ENCODE measurements around the gene GSE1.
A peak's percentile ranks its signal among the peaks of the same experiment; 100 is the strongest.

Gene GSE1

DNA sequence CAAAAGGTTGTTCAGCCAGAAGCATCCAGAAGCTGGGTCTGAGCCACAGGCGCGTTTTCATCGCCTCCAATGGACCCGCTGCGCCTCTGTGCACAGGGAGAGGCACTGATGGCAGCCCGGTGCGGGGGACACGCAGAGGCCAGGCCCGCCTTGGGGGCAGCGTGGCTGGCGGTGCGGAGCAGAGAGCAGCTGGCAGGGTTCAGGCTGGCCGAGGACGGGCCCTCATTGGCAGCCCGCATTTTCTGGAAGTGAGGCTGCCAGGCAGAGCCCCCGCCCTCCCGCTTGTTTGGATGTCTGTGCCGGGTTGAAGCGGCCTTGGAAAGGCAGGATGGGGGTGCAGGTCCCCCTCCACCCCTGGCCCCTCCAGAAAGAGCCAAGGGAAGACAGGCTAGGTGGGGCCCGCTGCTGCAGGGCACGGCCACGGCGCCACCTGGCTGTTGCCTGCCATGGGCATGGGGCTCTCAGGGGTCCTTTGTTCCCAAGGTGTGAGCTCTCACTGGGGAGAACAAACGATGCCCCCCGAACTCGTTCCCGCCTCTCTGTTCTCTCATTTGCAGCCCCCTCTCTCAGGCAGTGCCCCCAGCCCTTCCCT is 18.8 kb downstream of the GSE1 start:
- FAIRE-seq (no peak), DNase-seq (ENCODE audit: low spot score) (no peak)

DNA sequence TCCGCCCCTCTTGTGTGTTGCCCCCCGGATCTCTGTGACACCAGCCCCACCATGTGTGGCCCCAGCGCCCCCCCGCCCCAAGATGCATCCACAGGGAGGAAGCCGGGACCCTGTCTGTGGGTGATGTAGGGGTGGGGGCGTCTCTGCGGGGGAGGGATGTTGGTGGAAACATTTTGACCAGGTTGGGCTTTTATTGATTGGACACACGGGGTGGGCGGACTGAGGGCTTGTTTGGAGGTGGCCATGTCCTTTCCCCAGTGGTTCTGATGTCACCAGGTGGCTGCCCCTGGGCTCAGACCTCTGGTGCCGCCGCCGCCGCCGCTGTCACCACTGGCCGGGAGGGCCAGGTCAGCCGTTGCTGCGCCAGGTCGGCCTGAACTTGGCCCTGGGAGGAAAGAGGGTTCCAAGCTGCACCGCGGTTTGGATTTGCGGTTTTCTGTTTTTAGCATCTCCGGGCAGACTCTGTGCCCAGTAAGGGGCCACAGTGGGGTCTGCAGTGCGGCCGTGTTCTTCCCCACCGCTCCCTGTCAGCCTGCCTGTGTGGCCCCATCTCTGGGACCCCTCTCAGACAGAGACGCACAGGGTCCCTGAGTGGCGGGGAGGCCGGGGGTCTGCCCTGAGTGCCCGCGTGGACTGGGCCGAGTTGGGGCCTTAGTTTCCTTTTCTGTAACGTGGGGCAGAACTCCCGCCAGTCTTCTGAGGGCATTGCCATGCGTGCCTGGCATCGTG is 19.8 kb downstream of the GSE1 start:
- FAIRE-seq, result no peak
- no peak for DNase-seq (ENCODE audit: low spot score)

DNA sequence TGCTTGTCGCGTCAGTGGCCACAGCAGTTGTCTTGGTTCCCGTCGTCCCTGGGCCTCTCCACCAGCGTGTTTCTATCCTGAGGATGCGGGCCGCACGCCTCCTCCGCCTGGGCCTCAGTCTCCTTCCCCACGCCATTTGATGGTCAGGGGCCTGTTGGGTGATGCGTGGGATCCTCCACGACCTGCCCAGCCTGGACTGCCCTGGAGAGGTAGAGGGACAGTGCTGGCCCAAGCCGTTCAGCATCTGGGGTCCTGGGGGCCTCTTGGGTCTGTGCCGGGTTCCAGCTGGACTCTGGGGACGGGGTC is 20.3 kb downstream of the GSE1 start:
- no peak for DNase-seq (ENCODE audit: low spot score)
- FAIRE-seq, result no peak

DNA sequence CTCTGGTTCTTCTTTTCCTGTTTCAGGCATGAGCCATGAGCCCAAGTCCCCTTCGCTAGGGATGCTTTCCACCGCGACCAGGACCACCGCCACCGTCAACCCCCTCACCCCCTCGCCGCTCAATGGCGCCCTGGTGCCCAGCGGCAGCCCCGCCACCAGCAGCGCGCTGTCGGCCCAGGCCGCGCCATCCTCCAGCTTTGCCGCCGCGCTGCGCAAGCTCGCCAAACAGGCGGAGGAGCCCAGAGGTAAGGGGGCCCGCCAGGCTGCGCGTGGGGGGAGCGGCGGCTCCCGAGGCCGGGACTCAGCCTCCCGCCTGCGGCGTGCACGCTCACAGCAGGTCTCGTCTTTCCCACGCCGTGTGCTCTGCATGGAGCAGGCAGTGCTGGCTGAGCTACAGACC is 20.8 kb downstream of the GSE1 start:
- no peak for DNase-seq (ENCODE audit: low spot score)
- FAIRE-seq, result no peak

DNA sequence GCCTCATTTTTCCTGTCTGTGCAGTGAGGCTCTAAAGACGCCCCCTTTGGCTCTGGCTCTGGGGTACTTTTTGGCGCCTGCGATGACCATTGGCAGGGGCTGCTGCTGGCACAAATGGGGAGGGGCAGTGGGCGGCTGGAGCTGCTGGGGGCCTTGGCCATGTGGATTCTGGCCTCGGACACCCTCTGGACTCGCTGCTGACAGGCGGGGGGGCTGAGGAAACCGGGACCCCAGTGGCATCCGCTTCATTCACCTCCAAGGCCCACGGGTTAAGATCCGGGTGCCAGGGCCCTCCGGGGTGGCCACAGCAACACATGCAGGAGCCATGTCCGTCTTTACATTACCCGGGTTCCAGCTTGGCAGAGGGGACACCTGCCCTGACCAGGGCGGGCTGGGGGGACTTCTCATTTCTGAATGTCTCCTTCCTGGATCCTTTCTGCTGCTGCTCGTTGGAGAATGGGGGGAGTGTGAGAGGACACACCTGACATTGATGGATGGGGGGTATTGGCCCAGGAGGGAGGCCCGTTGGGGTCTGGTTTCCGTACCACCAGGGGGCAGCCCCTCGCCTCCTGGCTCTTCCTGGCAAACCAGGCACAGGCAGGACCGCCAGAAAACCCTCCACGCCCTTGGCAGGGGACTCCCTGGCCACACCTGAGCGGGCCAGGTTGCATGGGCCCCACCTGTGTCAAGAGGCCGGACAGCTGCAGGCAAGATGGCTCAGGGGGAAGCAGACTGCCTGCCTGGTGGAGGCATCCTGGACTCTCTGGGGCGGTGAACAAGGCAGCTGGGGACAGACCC is 21.8 kb downstream of the GSE1 start:
- no peak for FAIRE-seq
- no peak for DNase-seq (ENCODE audit: low spot score)

DNA sequence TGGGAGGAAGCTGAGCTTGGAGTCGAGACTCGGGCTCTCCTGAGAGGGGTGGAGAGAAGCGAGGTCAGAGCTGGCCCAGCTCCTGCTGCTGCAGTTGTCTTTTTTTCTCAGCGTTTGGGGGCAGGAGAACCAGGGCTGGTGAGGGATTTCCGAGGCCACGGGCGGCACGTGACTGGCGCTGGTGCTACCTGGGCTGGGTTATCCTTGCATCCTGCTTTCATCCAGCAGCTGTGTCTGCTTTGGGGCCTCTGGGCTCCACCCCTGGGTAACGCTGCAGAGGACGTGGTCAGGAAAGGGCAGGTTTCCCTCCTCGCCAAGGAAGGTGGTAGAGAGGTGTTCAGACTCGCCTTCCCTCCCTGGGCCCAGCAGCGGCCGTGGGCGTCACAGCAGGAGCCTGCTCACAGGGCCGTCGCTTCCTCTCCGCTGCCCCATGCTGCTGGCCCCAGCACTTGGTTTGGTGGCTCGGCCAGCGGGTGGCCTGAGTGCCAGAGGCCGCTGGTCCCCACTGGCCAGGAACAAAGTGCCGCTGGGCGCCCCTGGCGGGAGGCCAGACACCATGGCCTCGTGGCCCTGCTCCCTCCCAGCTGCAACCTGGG is 22.5 kb downstream of the GSE1 start:
- FAIRE-seq, result no peak
- DNase-seq (ENCODE audit: low spot score), result no peak

DNA sequence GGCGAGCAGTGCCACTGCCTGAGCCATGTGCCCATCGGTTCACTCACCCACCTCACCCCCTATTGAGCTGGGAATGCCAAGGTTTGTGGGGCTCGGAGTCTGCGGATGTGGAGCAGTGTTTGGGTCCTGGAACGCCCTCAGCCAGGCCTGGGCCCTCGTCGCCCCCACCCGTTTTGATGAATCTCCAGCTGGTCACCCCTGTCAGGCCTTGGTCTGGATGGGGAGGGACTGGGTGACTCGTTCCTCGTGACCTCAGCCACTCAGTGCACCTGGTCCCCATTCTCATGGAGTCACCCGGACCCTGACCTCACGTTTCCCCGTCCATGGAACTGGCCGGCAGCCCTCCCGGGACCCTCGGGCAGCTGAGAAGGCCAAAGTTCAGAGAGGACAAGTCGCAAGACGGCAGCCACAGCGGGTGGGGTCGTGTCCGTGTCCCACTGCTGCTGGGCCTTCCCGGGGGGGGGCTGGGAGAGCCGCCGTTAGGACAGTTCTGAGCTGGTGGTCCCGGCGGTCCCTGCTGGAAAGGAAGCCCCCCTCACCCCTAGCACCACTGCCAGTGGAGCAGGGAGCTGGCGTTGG is 23.2 kb downstream of the GSE1 start:
- FAIRE-seq (no peak), DNase-seq (ENCODE audit: low spot score) (no peak)

DNA sequence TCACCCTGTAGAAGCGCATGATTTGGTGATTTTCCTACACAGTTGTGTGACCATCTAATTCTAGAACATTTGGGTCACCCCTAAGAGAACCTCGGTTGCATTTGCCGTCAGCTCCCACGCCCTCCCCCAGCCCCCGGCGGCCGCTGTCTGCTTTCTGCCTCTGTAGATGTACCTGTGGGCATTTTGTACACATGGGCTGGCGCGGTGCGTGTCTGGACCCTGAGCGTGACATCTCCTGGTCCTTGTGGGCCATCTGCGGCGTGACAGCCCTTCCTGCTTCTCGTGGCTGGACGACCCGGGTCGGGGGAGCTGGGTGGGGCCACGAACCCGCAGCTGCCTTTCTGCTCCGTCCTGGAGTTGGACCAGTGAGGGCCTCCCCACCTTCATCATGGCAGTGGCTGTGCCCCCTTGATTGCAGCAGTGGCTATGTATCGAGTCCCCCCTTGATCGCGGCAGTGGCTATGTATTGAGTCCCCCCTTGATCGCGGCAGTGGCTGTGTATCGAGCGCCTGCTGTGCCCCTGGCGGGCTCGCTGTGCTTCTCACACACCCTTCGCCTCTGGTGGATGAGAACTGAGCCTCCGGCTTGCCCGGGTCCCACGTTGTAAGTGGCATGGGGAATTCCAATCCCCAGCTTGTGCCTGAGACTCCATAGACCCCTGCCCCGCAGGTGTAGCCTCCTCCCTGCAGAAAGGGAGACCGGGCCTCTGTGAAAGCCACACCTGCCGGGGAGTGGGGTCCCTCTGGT is 24.1 kb downstream of the GSE1 start:
- no peak for DNase-seq (ENCODE audit: low spot score)
- FAIRE-seq, result no peak

DNA sequence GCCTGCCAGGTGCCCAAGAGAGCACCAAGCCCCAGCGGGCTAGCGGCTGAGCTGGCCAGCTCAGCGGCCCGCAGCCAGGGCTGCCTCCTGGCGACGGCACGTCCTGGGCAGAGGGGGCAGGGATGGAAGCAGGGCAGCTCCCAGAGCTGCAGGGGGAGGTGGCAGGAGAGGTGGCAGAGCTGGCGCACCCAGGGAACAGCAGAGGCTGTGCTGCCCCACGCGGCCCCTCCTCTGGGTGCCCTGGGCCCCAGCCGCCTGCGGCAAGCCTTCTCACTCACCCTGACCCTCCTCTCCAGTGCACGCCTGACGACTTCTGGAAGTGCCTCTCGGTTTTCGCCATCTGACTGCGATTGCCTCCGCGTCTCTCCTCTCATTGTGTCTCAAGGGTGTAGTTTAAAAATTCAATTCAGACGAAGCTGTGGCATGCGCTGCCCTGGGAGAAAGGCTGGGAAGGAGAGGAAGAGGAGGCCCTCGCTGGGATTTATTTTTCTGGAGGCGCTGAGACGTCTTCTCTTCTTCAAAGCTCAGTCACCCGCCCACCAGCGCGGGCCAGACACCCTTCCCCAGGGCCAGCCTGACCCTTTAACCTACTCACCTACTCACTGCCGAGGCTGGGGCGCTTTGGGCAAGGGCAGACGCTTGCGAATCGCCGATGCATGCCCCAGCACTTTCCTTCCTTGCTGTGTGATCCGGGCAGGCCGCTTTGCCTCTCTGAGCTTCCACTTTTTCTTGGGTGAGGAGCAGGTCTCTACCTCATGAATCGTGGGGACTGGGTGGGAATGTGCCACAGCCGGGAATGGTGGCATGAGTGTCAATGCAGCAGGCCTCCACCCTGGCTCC is 24.9 kb downstream of the GSE1 start:
- DNase-seq (ENCODE audit: low spot score) (no peak), FAIRE-seq (no peak)

DNA sequence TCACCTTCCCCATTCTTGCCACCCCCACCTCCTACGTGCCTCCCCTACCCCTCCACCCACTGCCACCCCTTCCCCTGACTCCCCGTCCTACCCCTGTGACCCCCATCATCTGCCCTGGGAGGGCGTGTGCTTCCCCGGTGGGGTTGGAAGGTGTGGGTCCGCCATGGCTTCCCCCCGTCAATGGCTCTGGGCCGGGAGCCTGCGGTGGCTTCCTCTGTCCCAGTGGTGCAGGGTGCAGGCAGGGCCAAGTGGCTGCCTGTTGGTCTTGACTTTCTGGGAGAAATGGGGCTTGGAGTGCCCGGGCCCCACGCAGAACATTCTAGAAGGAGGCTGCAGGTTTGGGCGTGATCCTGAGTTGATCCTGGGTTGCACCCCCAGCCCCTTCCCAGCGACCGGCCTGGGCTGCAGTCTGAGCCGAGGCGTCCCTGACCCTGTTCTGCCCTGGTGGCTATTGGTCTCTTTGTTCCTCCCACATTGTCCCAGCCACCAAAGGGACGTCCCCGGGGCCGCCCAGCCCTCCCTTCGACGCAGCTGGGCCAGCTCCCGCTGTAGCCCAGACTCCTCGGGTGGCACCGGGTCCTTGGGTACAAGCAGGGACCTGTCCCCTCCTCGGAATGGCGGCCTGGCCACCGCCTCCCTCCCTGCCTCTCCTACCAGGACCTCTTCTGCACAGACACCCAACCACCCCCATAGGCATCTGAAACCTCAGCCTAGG is 25.7 kb downstream of the GSE1 start:
- no peak for FAIRE-seq
- DNase-seq (ENCODE audit: low spot score), result no peak

DNA sequence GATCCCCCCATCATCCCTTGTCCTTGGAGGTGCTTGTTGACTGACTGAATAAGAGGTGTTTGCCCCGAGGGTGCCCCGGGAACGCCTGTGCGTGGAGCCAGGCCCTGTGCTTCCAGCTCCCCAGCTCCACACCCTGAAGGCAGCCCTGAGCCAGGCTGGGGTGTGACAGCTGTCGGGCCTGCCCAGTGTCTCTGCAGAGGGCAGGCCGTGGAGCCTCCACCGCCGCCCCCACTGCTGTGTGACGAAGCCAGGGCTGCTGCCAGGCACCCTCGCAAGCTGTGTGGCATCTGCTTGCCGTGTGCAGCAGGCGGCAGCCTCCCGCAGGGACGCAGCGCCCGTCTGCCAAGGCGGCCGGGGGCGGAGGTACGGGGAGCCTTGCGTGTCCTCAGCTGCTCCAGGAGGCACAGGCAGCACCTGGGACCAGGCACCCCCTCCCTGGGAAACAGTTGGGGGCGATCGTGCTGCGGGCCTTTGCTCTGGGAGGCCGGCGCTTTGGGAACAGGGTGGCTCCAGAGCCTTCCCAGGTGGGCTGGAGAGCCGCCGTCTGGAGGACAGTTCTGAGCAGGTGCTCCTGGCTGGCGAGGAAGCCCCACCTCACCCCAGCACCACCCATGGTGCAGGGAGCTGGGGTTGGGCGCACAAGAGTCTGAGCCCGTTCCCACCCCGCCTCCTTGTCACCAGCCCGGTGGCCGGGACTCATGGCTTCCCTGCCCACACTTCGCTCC is 26.6 kb downstream of the GSE1 start:
- DNase-seq (ENCODE audit: low spot score) (no peak), FAIRE-seq (no peak)

DNA sequence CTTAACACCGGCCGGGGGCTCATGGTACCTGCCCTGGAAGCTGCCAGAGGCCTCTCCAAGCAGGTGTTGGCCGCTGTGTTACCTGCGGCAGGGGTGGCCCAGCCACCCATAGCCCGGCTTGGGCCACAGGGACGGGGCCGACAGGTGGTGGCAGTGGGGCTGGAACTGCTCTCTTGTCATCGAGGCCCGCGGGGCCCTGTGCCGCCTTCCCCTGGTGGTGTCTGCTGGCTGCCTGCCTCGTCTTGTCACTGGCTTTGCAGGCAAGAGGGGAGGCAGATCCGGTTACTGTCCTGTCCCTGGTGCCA is 27.1 kb downstream of the GSE1 start:
- DNase-seq (ENCODE audit: low spot score) (no peak), FAIRE-seq (no peak)

DNA sequence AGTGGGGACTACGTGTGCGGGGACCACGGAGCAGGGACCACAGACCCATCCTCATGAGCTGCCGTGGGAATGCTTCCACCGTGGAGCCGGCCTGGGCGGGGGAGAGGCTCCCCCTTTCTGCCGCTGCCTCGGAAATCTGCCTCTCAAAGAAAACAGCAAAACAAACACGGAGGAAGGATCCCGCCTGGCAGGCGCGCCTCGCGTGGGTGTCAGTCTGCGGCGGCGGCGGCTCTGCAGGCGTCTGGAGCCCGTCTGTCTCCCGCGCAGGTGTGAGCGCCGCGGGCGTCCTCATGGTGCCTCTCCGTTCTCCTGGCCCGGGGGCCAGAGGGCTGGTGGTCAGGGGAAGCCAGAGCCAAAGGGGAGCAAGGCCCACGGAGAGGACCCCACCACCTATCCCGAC is 27.5 kb downstream of the GSE1 start:
- FAIRE-seq, result no peak
- DNase-seq (ENCODE audit: low spot score), result no peak

DNA sequence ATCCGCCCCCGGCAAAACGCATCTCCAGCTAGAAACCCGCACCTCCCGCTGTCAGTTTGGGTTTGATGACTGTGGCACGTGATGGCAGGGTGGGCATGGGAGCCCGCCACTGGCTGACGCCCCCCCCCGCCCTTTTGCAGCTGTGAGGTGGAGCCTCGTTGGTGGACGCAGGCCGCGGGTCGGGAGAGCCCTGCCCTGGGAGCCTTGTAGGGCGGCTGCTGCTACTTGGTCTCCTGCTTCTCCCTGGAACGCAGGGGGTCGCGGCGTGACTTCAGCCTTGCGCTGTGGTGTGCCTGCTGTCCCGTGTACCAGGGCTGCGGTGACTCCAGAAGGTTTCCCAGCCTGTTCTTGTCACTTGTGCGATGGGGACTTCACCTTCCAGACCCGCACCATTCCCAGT is 28.2 kb downstream of the GSE1 start:
- peak; percentile 17 for FAIRE-seq

DNA sequence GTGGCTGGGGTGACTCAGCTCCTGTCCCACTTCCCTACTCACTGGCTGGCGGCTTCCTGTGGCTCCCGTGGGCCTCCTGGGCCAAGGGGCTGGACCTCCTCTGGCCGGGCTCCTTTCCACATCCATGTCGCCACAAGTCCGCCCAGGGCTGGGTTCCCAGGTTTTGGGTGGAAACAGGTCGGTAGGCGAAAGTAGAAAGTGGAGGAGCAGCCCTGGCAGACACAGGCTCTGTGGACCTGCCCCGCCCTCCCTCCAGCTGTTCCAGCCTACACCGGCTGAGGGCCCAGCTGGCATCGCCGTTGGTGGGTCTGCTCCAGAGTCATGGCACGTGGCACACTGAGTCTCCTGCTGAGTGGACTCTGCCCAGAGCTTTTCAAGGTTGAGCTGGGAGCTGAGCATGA is 28.7 kb downstream of the GSE1 start:
- FAIRE-seq (no peak), DNase-seq (ENCODE audit: low spot score) (no peak)

More for the DNA sequence above, 28.2 kb downstream of the GSE1 start:
- DNase-seq (ENCODE audit: low spot score), result no peak

DNA sequence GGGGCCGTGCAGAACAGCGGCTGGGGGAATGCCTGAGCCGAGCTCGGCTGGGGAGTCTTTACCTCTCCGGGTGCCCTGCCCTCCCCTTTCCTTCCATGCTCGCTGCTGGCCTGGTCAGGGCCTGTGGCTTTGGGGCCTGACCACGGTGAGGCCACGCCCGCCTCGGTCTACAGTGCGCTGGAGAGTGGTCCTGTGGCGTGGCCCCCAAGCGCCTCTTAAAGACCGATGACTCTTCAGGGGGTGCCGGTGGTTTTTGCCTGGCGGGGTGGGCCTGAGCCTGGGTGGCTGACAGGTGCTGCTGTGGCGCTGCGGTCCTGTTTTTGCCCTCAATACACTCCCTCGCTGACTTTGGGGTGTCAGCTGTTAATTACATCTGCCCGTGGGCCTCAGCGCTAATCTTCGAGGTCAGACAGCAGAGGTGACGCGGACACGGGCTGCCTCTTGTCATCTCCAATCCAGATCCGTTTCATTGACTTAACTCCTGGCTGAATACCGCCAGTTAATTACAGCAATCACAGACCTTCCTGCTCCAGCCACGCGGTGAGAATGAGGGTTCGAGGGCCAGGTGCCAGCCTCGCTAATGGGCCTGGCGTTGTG is 29.7 kb downstream of the GSE1 start:
- DNase-seq (ENCODE audit: low spot score) (no peak), FAIRE-seq (no peak)

DNA sequence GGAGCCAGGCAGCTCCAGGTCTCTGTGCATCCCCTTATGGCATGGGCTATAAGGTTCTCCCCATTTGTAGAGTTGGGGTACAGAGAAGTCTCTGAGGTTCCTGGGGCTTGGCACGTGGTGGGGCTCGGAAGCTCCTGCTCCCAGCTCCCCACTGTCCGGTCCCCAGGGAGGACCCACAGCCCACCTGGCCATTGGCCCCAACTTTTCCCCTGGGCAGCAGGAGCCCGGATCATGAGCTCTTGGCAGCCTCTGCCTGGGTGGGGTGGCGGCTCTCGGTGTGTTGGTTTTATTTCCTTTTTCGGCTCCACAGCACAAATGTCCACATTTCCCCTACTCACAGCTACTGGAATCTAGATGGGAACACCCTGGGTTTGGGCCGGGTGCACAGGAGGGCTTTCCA is 30.5 kb downstream of the GSE1 start:
- DNase-seq (ENCODE audit: low spot score), result no peak
- FAIRE-seq, result no peak

DNA sequence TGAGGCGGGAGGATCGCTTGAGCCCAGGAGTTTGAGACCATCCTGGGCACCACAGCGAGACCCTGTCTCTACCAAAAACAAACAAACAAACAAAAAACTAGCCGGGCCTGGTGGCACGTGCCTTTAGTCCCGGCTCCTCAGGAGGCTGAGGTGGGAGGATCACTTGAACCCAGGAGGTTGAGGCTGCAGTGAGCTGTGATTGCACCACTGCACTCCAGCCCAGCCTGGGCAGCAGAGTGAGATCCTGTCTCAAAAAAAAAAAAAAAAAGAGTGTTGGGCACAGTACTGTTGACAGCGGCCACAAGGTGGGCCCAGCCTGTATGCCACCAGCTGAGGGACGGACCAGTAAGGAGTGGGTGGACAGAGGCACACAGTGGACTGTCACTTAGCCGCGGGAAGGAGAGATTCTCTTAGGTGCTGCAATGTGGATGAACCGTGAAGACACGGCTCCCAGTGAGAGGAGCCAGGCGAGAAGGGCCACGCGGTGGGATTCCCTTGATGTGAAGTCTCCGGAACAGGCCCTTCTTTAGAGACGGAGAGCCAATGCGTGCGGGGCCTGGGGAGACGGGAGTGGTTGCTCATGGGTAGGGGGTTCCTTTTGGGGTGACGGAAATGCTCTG is 31.1 kb downstream of the GSE1 start:
- FAIRE-seq (no peak), DNase-seq (ENCODE audit: low spot score) (no peak)

Measured in urothelium cell line (cell line).